MM.1S (cell line): ENCODE data around the gene IHH.
A peak's percentile ranks its signal among the peaks of the same experiment; 100 is the strongest.

Experiments used
- DNase-seq: peaks from one replicate; pipeline ENCODE4 v3.0.0-alpha.2; 2015
- H2AFZ ChIP-seq: fragments of 300-600 bp; sonication (generic); 2 replicates; pipeline ENCODE4 v1.6.0; 2016; ENCODE audit warnings: antibody characterized with exemption, low read length
- H3F3A ChIP-seq: fragments of 300-600 bp; sonication (generic); 2 replicates; pipeline ENCODE4 v1.6.1; 2016; ENCODE audit warnings: mild to moderate bottlenecking, antibody characterized with exemption, low read length, moderate library complexity, mixed read lengths; ENCODE audit not compliant: insufficient read depth
- H3K27ac ChIP-seq: fragments of 300-600 bp; sonication (generic); 2 replicates; pipeline ENCODE4 v1.5.1; 2016; ENCODE audit warnings: mild to moderate bottlenecking, low read length
- H3K27me3 ChIP-seq: fragments of 300-600 bp; sonication (generic); replicated peaks from 2 replicates; pipeline ENCODE4 v1.6.0; 2016; ENCODE audit warnings: low read length; ENCODE audit not compliant: insufficient read depth
- H3K36me3 ChIP-seq: fragments of 300-600 bp; sonication (generic); replicated peaks from 2 replicates; pipeline ENCODE4 v1.6.1; 2016; ENCODE audit warnings: mild to moderate bottlenecking, low read length, mixed read lengths; ENCODE audit not compliant: insufficient read depth
- H3K4me1 ChIP-seq: fragments of 300-600 bp; sonication (generic); 2 replicates; pipeline ENCODE4 v1.6.1; 2016; ENCODE audit warnings: low read length, mixed read lengths
- H3K4me2 ChIP-seq: fragments of 300-600 bp; sonication (generic); 2 replicates; pipeline ENCODE4 v1.6.0; 2016; ENCODE audit warnings: low read depth, low read length
- H3K4me3 ChIP-seq: fragments of 300-600 bp; sonication (generic); 2 replicates; pipeline ENCODE4 v1.5.1; 2016; ENCODE audit warnings: low read length, mixed read lengths
- H3K79me2 ChIP-seq: fragments of 300-600 bp; sonication (generic); 2 replicates; pipeline ENCODE4 v1.6.1; 2016; ENCODE audit warnings: mixed run types, low read length, mixed read lengths
- H3K9ac ChIP-seq: fragments of 300-600 bp; sonication (generic); 2 replicates; pipeline ENCODE4 v1.6.1; 2016; ENCODE audit warnings: low read length, mixed read lengths
- H3K9me2 ChIP-seq: fragments of 300-600 bp; sonication (generic); replicated peaks from 2 replicates; pipeline ENCODE4 v1.6.1; 2016; ENCODE audit warnings: mild to moderate bottlenecking, low read length, mixed read lengths; ENCODE audit not compliant: insufficient read depth
- H3K9me3 ChIP-seq: fragments of 300-600 bp; sonication (generic); replicated peaks from 2 replicates; pipeline ENCODE4 v1.6.1; 2016; ENCODE audit warnings: mild to moderate bottlenecking, low read length, mixed read lengths; ENCODE audit not compliant: insufficient read depth
- H4K20me1 ChIP-seq: fragments of 300-600 bp; sonication (generic); 2 replicates; pipeline ENCODE4 v1.6.1; 2016; ENCODE audit warnings: mild to moderate bottlenecking, low read length, moderate library complexity, mixed read lengths; ENCODE audit not compliant: insufficient read depth
- CTCF ChIP-seq: fragments of 300-600 bp; sonication (generic); IDR thresholded peaks from 2 replicates; pipeline ENCODE4 v1.5.1; 2016; ENCODE audit warnings: antibody characterized with exemption, low read length, mixed read lengths
- EZH2 ChIP-seq: fragments of 300-600 bp; sonication (generic); optimal IDR thresholded peaks from 2 replicates; pipeline ENCODE3; 2017; ENCODE audit warnings: low read depth, mild to moderate bottlenecking, antibody characterized with exemption, low read length, mixed read lengths
- EZH2phosphoT487 ChIP-seq: fragments of 300-600 bp; sonication (generic); IDR thresholded peaks from 2 replicates; pipeline ENCODE4 v1.6.1; 2018; ENCODE audit warnings: antibody characterized with exemption, low read length

IHH gene

DNA sequence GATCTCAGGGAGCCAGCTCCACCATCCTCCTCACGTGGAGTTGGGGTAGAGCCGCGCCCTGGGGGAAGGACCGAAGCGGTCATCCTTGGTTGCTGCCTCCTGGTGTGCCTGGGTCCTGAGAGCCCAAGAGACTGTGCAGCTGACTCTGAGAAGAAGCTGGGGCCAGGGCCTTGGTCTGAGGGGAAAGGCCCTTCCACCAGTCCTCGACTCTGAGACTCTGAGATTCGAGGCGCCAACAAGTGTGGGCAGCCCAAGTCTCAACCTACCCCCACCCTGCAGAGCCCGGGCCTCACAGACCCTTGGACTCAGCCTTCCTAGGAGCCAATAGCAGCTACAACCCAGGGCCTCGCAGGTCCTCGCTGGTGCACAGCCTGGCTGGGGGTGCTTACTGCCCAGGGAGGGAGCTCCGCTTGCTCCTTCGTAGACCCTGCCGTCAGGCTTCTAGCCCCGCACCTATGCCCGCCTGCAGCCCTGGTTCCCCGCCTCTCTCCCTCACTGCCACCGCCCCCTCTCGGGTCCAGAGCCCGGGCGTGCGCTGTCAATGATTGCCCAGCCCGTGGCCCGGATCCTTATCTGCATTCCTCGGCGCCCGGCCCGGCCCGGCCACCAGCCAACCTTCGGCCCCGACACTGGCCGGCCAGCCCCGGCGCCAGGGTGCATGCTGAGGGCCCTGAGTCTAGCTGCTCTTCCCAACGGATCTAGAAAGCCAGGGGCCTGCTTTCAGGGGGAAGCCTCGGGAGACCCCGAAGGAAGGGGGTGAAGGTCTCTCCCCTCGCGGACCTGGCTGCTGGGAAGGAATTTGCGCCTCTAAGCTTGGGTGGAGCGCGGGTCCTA, 2.0 kb downstream of the IHH start:
- Histone ChIP-seq H3K4me1 (no peaks in the 10 kb centered on the region), H3K4me2 (peak overlapping the region; percentile 33; the same call in 1 of the 2 replicates), H3K4me3 (no peak overlapping the region), H3K9me2 (no peaks in the 10 kb centered on the region), H4K20me1 (no peaks in the 10 kb centered on the region), H3K27ac (no peak overlapping the region), H3F3A (no peaks in the 10 kb centered on the region), H2AFZ (no peak overlapping the region), H3K27me3 (peaks cover 69% of the 10 kb centered on the region), H3K79me2 (no peaks in the 10 kb centered on the region), H3K9me3 (no peaks in the 10 kb centered on the region), H3K9ac (no peak overlapping the region), H3K36me3 (no peaks in the 10 kb centered on the region)
- no peak for TF ChIP-seq EZH2
- TF ChIP-seq EZH2phosphoT487 = no peak
- no peak for TF ChIP-seq CTCF
- no peak for DNase-seq

GRCh38 chr2:219057709-219058540, 2.8 kb downstream of the IHH start:
- no peaks in the 10 kb centered on the region for H3F3A ChIP-seq
- no peak overlapping the region for H3K9ac ChIP-seq
- peak; percentile 75 for DNase-seq
- no peaks in the 10 kb centered on the region for H3K9me2 ChIP-seq
- H3K79me2 ChIP-seq = no peaks in the 10 kb centered on the region
- no peaks in the 10 kb centered on the region for H3K36me3 ChIP-seq
- H2AFZ ChIP-seq = no peak overlapping the region
- H3K27me3 ChIP-seq = peaks cover 71% of the 10 kb centered on the region
- no peak overlapping the region for H3K27ac ChIP-seq
- peak overlapping the region; percentile 33; the same call in 1 of the 2 replicates for H3K4me2 ChIP-seq
- H3K4me3 ChIP-seq = no peak overlapping the region
- H3K9me3 ChIP-seq = no peaks in the 10 kb centered on the region
- no peaks in the 10 kb centered on the region for H4K20me1 ChIP-seq
- no peaks in the 10 kb centered on the region for H3K4me1 ChIP-seq
- TF ChIP-seq EZH2phosphoT487 = no peak
- TF ChIP-seq EZH2 = no peak
- peak; percentile 87 for TF ChIP-seq CTCF

GRCh38 chr2:219056896-219057708, 3.6 kb downstream of the IHH start:
- TF ChIP-seq EZH2phosphoT487 (no peak), EZH2 (no peak), CTCF (no peak)
- no peak overlapping the region for H3K27ac ChIP-seq
- no peak overlapping the region for H3K4me2 ChIP-seq
- H3K4me3 ChIP-seq = no peak overlapping the region
- H3K9ac ChIP-seq = no peak overlapping the region
- no peaks in the 10 kb centered on the region for H3K36me3 ChIP-seq
- no peaks in the 10 kb centered on the region for H3K9me2 ChIP-seq
- no peak for DNase-seq
- no peaks in the 10 kb centered on the region for H3K79me2 ChIP-seq
- no peak overlapping the region for H2AFZ ChIP-seq
- peaks cover 67% of the 10 kb centered on the region for H3K27me3 ChIP-seq
- H3K9me3 ChIP-seq = no peaks in the 10 kb centered on the region
- H3K4me1 ChIP-seq = no peaks in the 10 kb centered on the region
- H4K20me1 ChIP-seq = no peaks in the 10 kb centered on the region
- H3F3A ChIP-seq = no peaks in the 10 kb centered on the region
